Testis (tissue), 3 donors: ENCODE results near the gene HERC2. TPM values are rescaled to one million over a fixed set of nuclear protein-coding genes. Genes with fewer than 3 reads are reported as not detected.
"Not testable (repeated sequence)": the region's sequence is repeated elsewhere in the genome, so short reads cannot be mapped to it uniquely, and the experiment has no call there.

ENCODE experiments used
- DNase-seq: peaks from one replicate; pipeline ENCODE4 v3.0.0-alpha.2; 2019
- H3K27ac ChIP-seq, 2 donors: fragments of 200-600 bp; sonication (generic); one replicate each; pipeline ENCODE4 v1.5.1; 2019
- H3K27me3 ChIP-seq: fragments of 200-600 bp; sonication (generic); one replicate; pipeline ENCODE4 v1.5.1; 2019
- H3K36me3 ChIP-seq: fragments of 200-600 bp; sonication (generic); one replicate; pipeline ENCODE4 v1.5.1; 2017; ENCODE audit warnings: low read depth; ENCODE audit errors: missing control alignments
- H3K4me1 ChIP-seq: fragments of 200-600 bp; sonication (generic); one replicate; pipeline ENCODE4 v1.5.1; 2019
- H3K4me3 ChIP-seq, 2 donors: fragments of 200-600 bp; sonication (generic); one replicate each; pipeline ENCODE4 v1.5.1; 2017 to 2019
- H3K9me3 ChIP-seq: fragments of 200-600 bp; sonication (generic); one replicate; pipeline ENCODE4 v1.5.1; 2017
- POLR2A ChIP-seq: fragments of 450-650 bp; IDR thresholded peaks from one replicate; pipeline ENCODE4 v1.6.1; 2017; ENCODE audit warnings: antibody characterized with exemption, mild to moderate bottlenecking, moderate library complexity
- WGBS, 2 donors: methylation state at CpG; one replicate each; pipeline ENCODE4 v1.1.5; 2018; 5-methylcytosine and 5-hydroxymethylcytosine counted together
- intact Hi-C: fragments of 100-400 bp; cut with DNase I; formaldehyde crosslinking; loops from one replicate; pipeline ENCODE4 v1.15.1; 2023; ENCODE audit warnings: low total_unique reads
- polyA plus RNA-seq: library from polyadenylated mRNA; stranded (reverse); fragments of 350-450 nt; fragmentation: Illumina TruSeq; extraction: RNeasy Lipid Tissue Mini Kit (QIAGEN cat#74804); gene quantifications from one replicate; pipeline ENCODE4 v1.2.3, GENCODE V29; 2014; ENCODE audit warnings: low read depth, low replicate concordance; ENCODE audit not compliant: insufficient read depth
- total RNA-seq, 2 donors: library from RNA; depleted of rRNA; stranded (reverse); fragments of >200 nt; gene quantifications; one replicate each; pipeline ENCODE4 v1.2.3, GENCODE V29; 2016
- TF ChIP-seq, protein P1 (sequence below), 3 experiments: fragments of 450-650 bp in 2 of 3; fragments of 200-600 bp in 1 of 3; sonication (generic) in 1 of 3; IDR thresholded peaks; one replicate each; pipeline ENCODE4 v1.5.1; 2016 to 2019; ENCODE audit warnings: antibody characterized with exemption in 3 of 3, mild to moderate bottlenecking in 2 of 3, moderate library complexity in 1 of 3

HERC2 gene
- total and polyA plus RNA-seq, 3 donors from 2014 or later: 45.6 to 113 (median 78.2) TPM

DNA sequence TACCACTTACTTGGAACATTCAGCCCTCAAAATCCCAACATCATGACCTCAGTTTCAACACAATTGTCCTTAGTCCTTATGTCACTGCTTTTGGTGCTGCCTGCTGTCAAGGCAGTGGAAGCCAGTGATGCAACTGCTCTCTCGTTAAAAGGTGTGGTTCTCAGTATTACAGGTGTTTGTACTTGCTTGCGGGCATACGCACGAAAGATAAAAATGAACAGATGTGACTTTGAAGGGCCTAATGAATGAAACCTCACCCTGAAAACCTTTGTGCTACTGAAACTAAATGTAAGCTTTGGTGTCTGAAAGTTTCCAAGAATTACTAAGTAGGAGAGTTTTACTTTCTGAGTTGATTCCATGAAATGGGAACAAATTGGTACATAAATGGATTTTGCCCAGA lies 25.2 kb downstream of the HERC2 start:
- intact Hi-C loops, H3K4me3 ChIP-seq, H3K27me3 ChIP-seq, H3K4me1 ChIP-seq, H3K9me3 ChIP-seq, DNase-seq, H3K27ac ChIP-seq, H3K36me3 ChIP-seq: not testable (repeated sequence)
- WGBS, 2 donors: 83% methylated on average over 2 of the region's 4 CpGs; no CpG with 5 or more reads in 1 of the 2 donors

DNA sequence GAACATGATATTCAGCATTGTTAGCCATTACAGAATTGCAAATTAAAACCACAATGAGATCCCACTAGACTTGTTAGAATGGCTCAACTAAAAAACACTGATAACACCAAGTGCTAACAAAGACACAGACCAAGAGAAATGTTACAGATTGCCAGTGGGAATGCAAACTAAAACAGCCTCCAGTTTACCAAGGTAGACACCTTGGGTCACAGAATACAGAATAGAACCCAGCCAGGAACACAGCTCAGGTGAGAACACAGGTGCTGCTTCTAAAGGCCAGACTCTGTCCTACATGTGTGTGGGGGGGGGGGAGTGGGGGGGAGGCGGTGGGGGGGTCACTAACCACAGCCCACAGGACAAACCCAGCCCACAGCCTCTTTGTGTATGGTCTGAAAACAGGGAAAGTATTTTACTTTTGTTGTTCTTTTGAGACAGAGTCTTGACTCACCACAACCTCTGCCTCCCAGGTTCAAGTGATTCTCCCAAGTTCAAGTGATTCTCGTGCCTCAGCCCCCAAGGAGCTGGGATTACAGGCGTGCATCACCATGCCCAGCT lies 26.9 kb downstream of the HERC2 start:
- 72 to 79% methylated on average over 2 to 3 of the region's 3 CpGs for WGBS, 2 donors
- intact Hi-C loops: not testable (repeated sequence)

DNA sequence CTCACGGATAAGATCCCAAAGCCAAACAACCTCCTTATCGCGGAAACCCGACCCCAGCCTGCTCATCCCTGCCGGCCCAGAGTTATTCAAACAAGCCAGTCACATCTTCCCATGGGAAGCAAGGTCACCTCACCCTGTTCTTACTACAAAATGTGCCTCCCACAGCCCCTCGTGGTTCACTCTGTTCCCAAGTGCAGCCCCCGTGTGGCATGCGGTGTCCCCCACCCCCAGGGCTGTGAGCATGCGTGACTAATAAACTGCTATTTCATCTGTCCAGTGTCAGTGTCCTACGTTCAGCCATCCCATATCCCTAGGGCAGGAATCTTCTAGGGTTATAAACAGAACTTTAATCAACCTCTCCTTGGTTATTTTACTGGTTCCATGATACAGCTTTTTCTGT lies 27.4 kb downstream of the HERC2 start:
- H3K27me3 ChIP-seq, DNase-seq, intact Hi-C loops, H3K4me1 ChIP-seq, H3K9me3 ChIP-seq, H3K4me3 ChIP-seq, H3K36me3 ChIP-seq, H3K27ac ChIP-seq: not testable (repeated sequence)
- 44 to 77% methylated on average over 4 to 9 of the region's 10 CpGs for WGBS, 2 donors

More for the DNA sequence above, 26.9 kb downstream of the HERC2 start:
- H3K27me3 ChIP-seq, H3K36me3 ChIP-seq, DNase-seq, H3K9me3 ChIP-seq, H3K4me3 ChIP-seq, H3K27ac ChIP-seq, H3K4me1 ChIP-seq: not testable (repeated sequence)

DNA sequence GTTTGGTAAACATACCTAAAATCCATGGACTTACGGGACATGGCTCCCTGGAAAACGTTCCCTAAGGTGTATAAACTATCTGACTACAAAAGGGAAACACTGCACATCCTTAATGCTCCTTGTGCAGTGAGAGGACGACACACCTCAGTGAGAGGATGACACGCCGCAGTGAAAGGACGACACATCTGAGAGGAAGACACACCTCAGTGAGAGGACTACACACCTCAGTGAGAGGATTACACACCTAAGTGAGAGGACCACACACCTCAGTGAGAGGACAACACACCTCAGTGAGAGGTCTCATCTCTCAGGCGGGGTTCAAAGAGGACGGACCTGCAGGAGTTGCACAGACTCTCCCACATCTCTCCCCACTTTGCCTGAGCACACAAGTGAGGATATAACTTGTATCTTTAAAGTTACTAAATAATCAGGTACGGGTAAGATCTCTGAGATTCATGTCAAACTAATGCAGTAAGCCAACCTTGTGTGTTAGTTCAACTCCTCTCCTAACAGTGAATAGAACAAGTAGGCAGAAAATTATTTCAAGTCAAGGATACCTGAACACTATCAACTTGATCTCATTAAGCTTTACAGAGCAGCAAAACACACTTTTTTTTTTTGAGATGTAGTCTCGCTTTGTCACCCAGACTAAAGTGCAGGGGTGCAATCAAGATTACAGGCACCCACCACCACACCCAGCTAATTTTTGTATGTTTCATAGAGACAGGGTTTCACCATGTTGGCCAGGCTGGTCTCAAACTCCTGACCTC lies 32.1 kb downstream of the HERC2 start:
- no peaks in the 10 kb centered on the region for H3K27me3 ChIP-seq
- no peaks in the 10 kb centered on the region for H3K9me3 ChIP-seq
- intact Hi-C loops: no loop called here
- no peak overlapping the region for H3K27ac ChIP-seq
- no peak for DNase-seq
- H3K4me1 ChIP-seq: no peaks in the 10 kb centered on the region
- H3K36me3 ChIP-seq: no peaks in the 10 kb centered on the region
- H3K4me3 ChIP-seq: no peak overlapping the region
- 92 to 95% methylated on average over 10 of the region's 10 CpGs for WGBS, 2 donors
- TF ChIP-seq POLR2A: no peak
- TF ChIP-seq, protein P1, sequence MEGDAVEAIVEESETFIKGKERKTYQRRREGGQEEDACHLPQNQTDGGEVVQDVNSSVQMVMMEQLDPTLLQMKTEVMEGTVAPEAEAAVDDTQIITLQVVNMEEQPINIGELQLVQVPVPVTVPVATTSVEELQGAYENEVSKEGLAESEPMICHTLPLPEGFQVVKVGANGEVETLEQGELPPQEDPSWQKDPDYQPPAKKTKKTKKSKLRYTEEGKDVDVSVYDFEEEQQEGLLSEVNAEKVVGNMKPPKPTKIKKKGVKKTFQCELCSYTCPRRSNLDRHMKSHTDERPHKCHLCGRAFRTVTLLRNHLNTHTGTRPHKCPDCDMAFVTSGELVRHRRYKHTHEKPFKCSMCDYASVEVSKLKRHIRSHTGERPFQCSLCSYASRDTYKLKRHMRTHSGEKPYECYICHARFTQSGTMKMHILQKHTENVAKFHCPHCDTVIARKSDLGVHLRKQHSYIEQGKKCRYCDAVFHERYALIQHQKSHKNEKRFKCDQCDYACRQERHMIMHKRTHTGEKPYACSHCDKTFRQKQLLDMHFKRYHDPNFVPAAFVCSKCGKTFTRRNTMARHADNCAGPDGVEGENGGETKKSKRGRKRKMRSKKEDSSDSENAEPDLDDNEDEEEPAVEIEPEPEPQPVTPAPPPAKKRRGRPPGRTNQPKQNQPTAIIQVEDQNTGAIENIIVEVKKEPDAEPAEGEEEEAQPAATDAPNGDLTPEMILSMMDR (IDR thresholded peaks at IDR 0.05): no peak

DNA sequence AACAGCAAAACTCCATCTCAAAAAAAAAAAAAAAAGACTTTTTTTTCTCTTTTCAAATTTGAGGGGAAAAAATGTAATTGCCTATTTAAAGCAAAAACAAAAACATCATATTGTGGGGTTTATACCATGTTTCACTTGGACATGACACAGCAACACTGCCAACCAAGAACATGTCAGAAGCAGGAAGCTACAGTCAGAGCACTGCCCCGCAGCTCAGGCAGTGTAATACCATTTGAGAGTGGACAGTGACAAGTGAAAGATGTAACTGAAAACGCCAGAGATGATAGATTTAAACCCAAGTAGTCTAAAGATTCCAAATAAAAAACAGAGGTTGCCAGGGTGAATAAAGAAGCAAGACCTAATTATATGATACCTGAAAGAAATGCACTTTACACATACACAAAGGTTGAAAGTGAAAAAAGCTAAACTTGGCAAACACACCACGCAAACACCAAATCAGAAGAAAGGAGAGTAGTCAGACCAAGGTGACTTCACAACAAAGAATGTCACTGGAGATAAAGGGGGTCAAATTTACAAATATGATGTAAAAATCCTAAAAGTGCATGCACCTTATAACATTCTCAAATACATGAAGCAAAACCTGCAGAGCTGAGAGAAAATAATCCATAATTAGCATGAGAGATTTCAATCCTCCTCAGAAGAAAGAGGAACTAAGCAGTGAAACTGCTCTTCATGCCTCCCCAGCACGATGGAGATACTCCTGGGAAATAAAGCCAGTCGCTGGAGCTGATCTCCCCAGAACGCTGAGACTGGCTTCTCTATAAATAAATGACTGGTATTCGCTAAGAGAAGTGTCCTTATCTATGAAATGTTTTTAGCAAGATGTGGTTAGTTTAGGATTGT lies 32.9 kb downstream of the HERC2 start:
- H3K36me3 ChIP-seq, intact Hi-C loops, H3K27me3 ChIP-seq, H3K9me3 ChIP-seq, H3K4me1 ChIP-seq, H3K4me3 ChIP-seq, DNase-seq, H3K27ac ChIP-seq: not testable (repeated sequence)
- WGBS, 2 donors: 91 to 92% methylated on average over 5 to 6 of the region's 7 CpGs

DNA sequence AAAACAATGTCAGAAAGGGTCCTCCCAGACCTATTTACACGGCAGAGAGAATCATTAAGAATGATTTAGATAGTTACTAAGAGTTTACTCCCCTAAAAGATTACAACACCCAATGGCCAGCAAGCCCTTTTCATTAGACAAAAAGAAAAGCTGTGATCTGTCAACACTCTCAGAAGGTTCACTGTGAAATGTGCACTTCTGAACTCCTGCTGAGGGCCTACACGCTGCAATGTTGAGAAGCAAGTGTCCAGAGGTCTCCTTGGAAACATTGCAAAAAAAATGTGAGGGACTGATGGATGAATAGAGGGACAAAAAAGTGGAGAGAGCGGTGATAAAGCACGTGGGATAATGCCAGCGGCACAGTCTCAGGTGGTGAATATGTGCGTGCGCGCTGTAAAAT lies 35.3 kb downstream of the HERC2 start:
- DNase-seq, H3K27ac ChIP-seq, intact Hi-C loops, H3K27me3 ChIP-seq, H3K9me3 ChIP-seq, H3K4me1 ChIP-seq, H3K36me3 ChIP-seq, H3K4me3 ChIP-seq: not testable (repeated sequence)
- 70 to 72% methylated on average over 8 of the region's 8 CpGs for WGBS, 2 donors

DNA sequence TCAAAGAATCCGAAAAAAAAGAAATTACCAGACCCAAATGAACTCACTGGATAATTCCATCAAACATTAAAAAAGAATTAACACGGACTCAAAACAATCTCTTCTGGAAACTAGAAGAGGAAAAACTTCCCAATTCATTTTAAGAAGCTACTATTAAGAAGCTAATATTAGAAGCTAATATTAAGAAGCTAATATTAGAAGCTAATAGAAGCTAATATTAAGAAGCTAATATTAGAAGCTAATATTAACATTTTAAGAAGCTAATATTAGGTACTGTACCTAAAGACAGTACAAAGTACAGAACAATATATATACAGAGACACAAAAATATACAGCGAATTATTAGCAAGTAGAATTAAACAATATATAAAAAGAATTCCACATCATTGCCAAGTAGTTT lies 35.9 kb downstream of the HERC2 start:
- Histone ChIP-seq H3K4me3 (no peak overlapping the region), H3K27me3 (no peaks in the 10 kb centered on the region), H3K9me3 (no peaks in the 10 kb centered on the region), H3K27ac (no peak overlapping the region), H3K4me1 (no peaks in the 10 kb centered on the region), H3K36me3 (no peaks in the 10 kb centered on the region)
- no peak for DNase-seq
- 94 to 97% methylated on average over 3 of the region's 3 CpGs for WGBS, 2 donors
- no peak for TF ChIP-seq POLR2A
- TF ChIP-seq, protein P1 (IDR thresholded peaks at IDR 0.05): no peak
- intact Hi-C loops: no loop called here
